ENCODE measurements around the gene NDUFAF3.
"Not testable (repeated sequence)": the region's sequence is repeated elsewhere in the genome, so short reads cannot be mapped to it uniquely, and the experiment has no call there.

Gene NDUFAF3

GRCh38 chr3:48999085-48999858 is 22.6 kb upstream of the NDUFAF3 start:
- no peak for DNase-seq (ENCODE audit: low spot score)

DNA sequence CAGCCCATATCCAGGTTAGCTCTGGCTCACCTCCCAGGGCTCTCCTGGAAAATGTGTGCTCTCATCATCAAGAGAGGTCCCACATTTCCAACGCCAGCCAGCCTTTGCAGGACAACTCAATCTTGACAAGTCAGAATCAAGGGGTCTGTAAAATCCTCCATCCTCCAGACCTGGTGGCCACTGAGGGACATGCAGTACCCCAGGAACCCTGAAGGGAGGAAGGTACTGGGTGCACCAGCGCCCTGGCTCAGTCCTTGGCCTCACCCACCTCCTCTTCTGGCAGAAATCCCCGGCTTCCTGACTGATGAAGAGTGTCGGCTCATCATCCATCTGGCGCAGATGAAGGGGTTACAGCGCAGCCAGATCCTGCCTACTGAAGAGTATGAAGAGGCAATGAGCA is 20.8 kb upstream of the NDUFAF3 start:
- DNase-seq (ENCODE audit: low spot score), result no peak

DNA sequence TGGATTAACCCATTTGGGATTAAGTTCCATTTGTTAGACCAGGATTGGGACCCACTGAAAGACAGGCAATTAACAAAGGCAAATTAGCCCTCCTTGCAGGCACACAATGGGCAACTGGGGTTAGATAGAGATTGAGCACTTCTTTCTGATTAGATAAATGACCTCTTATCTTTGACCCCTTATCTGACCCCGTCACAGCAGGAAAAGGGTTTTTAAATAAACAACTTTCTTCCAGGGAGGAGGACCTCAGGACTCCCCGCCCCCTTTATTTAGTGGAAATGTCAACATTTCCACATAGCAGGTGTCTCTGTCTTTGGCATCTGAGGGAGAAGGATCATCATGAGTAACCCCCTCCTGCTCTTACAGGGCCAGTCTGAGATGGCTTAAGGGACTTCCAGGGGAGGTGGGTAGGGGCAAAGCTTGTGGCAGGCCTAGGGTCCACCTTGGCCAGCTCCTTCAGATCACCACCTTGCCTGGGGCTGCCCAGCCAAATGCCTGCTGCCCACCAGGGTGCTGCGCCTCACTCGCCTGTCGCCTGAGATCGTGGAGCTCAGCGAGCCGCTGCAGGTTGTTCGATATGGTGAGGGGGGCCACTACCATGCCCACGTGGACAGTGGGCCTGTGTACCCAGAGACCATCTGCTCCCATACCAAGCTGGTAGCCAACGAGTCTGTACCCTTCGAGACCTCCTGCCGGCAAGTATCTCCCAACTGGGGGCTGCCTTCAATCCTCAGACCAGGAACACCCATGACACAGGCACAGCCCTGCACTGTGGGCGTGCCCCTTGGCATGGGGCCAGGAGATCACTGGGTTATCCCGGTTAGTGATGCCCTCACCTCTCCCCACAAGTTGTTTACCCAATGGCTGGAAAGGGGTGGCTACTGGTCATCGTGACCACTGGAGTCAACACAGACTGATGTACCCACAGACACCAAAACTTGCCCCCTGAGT is 17.3 kb upstream of the NDUFAF3 start:
- peak; percentile 94 for DNase-seq (ENCODE audit: low spot score)

- no peak for DNase-seq (ENCODE audit: low spot score)
Observed at GRCh38 chr3:49005303-49005680, 16.6 kb upstream of the NDUFAF3 start.

- DNase-seq (ENCODE audit: low spot score), result no peak
Observed at GRCh38 chr3:49005998-49006397, 15.9 kb upstream of the NDUFAF3 start.

GRCh38 chr3:49006408-49007067 is 15.4 kb upstream of the NDUFAF3 start:
- DNase-seq (ENCODE audit: low spot score), result peak; percentile 72

GRCh38 chr3:49007068-49007770 is 14.7 kb upstream of the NDUFAF3 start, which contains the start of gene WDR6:
Gene WDR6, plus strand, starts transcription at chr3:49007391. Its CDS starts 41 bp downstream, at chr3:49007432.
- peak; percentile 96 for DNase-seq (ENCODE audit: low spot score)

GRCh38 chr3:49007771-49008528 is 14.0 kb upstream of the NDUFAF3 start:
- peak; percentile 93 for DNase-seq (ENCODE audit: low spot score)

- DNase-seq (ENCODE audit: low spot score), result not testable (repeated sequence)
Observed at GRCh38 chr3:49008627-49009026, 13.3 kb upstream of the NDUFAF3 start.

DNA sequence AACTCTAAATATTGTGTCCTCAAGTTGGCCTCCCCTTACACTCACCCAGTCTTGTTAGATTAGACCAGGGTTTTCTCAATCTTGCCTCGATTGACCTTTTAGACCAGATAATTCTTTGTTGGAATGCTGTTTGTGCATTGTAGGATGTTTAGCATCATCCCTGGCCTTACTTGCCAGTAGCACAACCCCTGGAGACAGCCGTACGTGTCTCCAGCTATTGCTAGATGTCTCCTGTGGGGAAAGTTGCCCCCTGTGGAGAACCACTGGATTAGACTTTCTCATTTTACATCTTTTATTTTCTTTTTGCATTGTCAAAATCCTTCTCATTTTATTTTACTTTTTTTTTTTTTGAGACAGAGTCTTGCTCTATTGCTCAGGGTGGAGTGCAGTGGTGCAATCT is 12.5 kb upstream of the NDUFAF3 start:
- DNase-seq (ENCODE audit: low spot score), result no peak

DNA sequence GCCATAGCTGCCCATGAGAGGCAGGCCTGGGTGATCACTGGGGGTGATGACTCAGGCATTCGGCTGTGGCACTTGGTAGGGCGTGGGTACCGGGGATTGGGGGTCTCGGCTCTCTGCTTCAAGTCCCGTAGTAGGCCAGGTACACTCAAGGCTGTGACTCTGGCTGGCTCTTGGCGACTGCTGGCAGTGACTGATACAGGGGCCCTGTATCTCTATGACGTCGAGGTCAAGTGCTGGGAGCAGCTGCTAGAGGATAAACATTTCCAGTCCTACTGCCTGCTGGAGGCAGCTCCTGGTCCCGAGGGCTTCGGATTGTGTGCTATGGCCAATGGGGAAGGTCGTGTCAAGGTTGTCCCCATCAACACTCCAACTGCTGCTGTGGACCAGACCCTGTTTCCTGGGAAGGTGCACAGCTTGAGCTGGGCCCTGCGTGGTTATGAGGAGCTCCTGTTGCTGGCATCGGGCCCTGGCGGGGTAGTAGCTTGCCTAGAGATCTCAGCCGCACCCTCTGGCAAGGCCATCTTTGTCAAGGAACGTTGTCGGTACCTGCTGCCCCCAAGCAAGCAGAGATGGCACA is 9.4 kb upstream of the NDUFAF3 start:
- DNase-seq (ENCODE audit: low spot score), result peak; percentile 43

- no peak for DNase-seq (ENCODE audit: low spot score)
Observed at GRCh38 chr3:49013113-49013737, 8.7 kb upstream of the NDUFAF3 start.

DNA sequence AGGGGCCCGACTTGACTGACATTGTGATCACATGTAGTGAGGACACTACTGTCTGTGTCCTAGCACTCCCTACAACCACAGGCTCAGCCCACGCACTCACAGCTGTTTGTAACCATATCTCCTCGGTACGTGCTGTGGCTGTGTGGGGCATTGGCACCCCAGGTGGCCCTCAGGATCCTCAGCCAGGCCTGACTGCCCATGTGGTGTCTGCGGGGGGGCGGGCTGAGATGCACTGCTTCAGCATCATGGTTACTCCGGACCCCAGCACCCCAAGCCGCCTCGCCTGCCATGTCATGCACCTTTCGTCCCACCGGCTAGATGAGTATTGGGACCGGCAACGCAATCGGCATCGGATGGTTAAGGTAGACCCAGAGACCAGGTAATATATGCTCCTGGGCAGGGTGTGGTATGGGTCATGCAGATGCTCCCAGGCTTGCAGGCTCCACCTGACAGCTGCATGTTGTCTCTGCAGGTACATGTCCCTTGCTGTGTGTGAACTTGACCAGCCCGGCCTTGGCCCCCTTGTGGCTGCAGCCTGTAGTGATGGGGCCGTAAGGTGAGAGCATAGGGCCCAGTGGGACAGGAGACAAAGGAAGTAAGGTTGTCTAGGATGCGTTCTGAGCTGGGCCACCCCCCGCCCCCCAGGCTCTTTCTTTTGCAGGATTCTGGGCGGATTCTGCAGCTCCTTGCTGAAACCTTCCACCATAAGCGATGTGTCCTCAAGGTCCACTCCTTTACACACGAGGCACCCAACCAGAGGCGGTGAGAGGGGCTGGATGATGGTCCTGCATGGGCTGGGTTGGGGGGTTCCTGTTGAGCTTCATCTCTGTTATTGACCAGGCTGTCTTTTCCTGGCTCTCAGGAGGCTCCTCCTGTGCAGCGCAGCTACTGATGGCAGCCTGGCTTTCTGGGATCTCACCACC is 7.9 kb upstream of the NDUFAF3 start:
- DNase-seq (ENCODE audit: low spot score), result peak; percentile 69

- DNase-seq (ENCODE audit: low spot score), result no peak
Observed at GRCh38 chr3:49015072-49015471, 6.8 kb upstream of the NDUFAF3 start.

GRCh38 chr3:49015765-49016164 is 6.2 kb upstream of the NDUFAF3 start:
- DNase-seq (ENCODE audit: low spot score), result no peak

DNA sequence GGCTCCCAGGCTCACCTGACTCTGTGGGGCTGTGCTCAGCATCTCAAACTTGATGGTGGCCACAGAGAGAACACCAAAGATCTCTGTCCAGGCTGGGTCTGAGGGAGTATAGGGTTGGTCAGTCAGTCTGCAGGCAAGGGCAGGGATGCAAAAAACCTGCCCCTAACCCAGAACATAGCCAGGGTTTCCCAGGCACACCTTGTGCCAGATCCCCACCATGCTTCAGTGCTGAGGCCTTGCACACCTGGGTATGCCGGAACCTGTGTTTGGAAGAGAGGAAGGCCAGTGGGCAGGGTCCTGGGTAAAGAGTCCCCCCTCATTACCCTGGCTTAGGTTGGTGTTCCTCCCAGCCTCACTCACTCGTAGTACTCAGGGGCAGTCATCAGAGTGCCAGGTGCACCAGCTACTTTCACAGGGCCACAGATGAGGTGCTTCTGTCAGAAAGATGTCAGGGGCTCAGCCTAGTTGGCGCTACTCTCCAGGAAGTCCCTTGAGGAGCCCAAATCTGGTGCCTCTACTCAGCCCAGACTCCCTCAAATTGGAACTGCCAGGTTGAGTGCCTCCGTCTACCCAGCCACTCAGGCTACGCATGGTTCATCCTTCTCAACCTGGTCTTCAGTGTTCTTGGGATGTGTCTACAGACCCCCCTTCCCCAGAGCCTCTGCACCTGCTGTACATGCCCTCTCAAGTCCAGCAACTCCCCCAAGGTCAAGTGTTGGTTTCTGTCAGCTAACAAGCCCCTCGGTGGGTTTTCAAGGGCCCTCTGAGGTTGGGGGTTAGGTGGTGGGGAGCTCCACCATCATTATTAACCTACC is 5.3 kb upstream of the NDUFAF3 start:
- DNase-seq (ENCODE audit: low spot score), result no peak

DNA sequence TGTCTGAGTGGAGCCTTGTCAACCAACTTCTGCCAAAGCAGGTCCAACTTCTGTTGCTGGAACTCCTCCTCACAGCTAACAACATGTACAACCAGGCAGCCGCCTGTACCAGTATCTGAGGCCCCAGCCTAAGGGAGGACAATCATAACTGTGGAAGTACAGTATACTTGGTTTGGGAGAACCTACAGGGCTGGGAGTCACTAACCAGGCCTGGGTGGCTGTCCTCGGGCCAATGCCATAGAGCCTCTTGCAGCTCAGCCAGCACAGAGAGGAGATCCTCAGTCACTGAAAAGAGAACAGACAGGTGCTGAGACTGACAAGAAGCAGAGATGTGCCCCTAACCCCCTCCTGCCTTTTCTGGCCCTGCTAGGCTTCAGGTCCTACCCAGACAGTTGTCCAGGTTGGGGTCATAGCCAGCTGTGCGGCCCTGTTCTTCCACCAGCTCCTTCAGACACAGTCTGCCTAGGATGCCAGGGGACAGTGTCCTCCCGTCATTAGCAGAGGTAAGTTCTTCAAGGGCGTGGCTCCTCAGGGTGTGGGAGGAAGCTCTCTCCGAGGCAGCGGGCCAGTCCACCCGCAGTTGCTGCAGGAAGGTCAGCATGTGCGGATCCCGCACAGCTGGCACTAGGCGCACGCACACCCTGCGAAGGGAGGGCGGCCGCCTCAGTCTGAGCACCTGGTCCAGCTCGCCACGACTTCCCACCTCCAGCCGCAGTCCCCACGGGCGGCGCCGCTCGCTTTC is 4.5 kb upstream of the NDUFAF3 start:
- peak; percentile 52 for DNase-seq (ENCODE audit: low spot score)

Data from hematopoietic multipotent progenitor cell treated with erythropoietin and hydrocortisone succinate and interleukin-3 and kit ligand, for 17 days (in vitro differentiated cells).